Trophoblast cell (in vitro differentiated cells and primary cell): ENCODE data around the gene RAD23A.

Experiments used
- DNase-seq, 2 donors: peaks; one replicate each; pipeline ENCODE4 v3.0.0-alpha.2; 2016
- H2AFZ ChIP-seq: 2 replicates; pipeline ENCODE4 v1.6.1; 2013; ENCODE audit warnings: low read length, moderate library complexity, mild to moderate bottlenecking; ENCODE audit not compliant: insufficient read depth, poor library complexity
- H2AK5ac ChIP-seq: 2 replicates; pipeline ENCODE4 v1.6.1; 2013; ENCODE audit warnings: mild to moderate bottlenecking, low read length
- H2BK120ac ChIP-seq: 2 replicates; pipeline ENCODE4 v1.6.1; 2013; ENCODE audit warnings: low read length, mild to moderate bottlenecking, moderate library complexity; ENCODE audit not compliant: insufficient read depth, poor library complexity
- H2BK12ac ChIP-seq: 2 replicates; pipeline ENCODE4 v1.6.1; 2013; ENCODE audit warnings: mild to moderate bottlenecking, low read length, moderate library complexity
- H2BK5ac ChIP-seq: 2 replicates; pipeline ENCODE4 v1.6.1; 2013; ENCODE audit warnings: low read length, low read depth, moderate library complexity, mild to moderate bottlenecking; ENCODE audit not compliant: poor library complexity
- H3K14ac ChIP-seq: 2 replicates; pipeline ENCODE4 v1.6.1; 2013; ENCODE audit warnings: mild to moderate bottlenecking, low read length
- H3K18ac ChIP-seq: 2 replicates; pipeline ENCODE4 v1.6.1; 2013; ENCODE audit warnings: mild to moderate bottlenecking, low read length
- H3K23ac ChIP-seq: 2 replicates; pipeline ENCODE4 v1.6.1; 2013; ENCODE audit warnings: low read length
- H3K27ac ChIP-seq: 2 replicates; pipeline ENCODE4 v1.5.1; 2013; ENCODE audit warnings: low read depth, mild to moderate bottlenecking, inconsistent platforms, low read length, moderate library complexity
- H3K27me3 ChIP-seq: 2 replicates; pipeline ENCODE4 v1.6.1; 2013; ENCODE audit warnings: inconsistent platforms, mild to moderate bottlenecking, low read length, moderate library complexity; ENCODE audit not compliant: insufficient read depth
- H3K36me3 ChIP-seq, 2 experiments: 1 replicate in 1 of 2; 2 replicates in 1 of 2; pipeline ENCODE4 v1.6.1; 2013; ENCODE audit warnings: low read length in 2 of 2, mild to moderate bottlenecking in 2 of 2, moderate library complexity in 1 of 2; ENCODE audit not compliant: insufficient read depth in 2 of 2, control insufficient read depth in 1 of 2
- H3K4ac ChIP-seq: 2 replicates; pipeline ENCODE4 v1.6.1; 2013; ENCODE audit warnings: low read depth, mild to moderate bottlenecking, low read length, moderate library complexity
- H3K4me1 ChIP-seq, 2 experiments: 1 replicate in 1 of 2; 2 replicates in 1 of 2; pipeline ENCODE4 v1.6.1; 2013; ENCODE audit warnings: low read length in 2 of 2, mild to moderate bottlenecking in 2 of 2, moderate library complexity in 1 of 2; ENCODE audit not compliant: insufficient read depth in 2 of 2, control insufficient read depth in 1 of 2
- H3K4me2 ChIP-seq: 2 replicates; pipeline ENCODE4 v1.6.1; 2013; ENCODE audit warnings: inconsistent platforms, mild to moderate bottlenecking, low read length, moderate library complexity
- H3K4me3 ChIP-seq: 2 replicates; pipeline ENCODE4 v1.5.1; 2013; ENCODE audit warnings: mild to moderate bottlenecking, low read depth, low read length, inconsistent platforms
- H3K79me1 ChIP-seq: one replicate; pipeline ENCODE4 v1.6.1; 2013; ENCODE audit warnings: low read length
- H3K79me2 ChIP-seq: 2 replicates; pipeline ENCODE4 v1.6.1; 2013; ENCODE audit warnings: low read length, mild to moderate bottlenecking; ENCODE audit not compliant: control insufficient read depth, insufficient read depth, poor library complexity
- H3K9ac ChIP-seq: 2 replicates; pipeline ENCODE4 v1.6.1; 2013; ENCODE audit warnings: mild to moderate bottlenecking, low read length
- H3K9me3 ChIP-seq: 2 replicates; pipeline ENCODE4 v1.6.1; 2013; ENCODE audit warnings: low read depth, mild to moderate bottlenecking, control low read depth, inconsistent platforms, low read length; ENCODE audit not compliant: insufficient read depth
- H4K12ac ChIP-seq: 2 replicates; pipeline ENCODE4 v1.6.1; 2013; ENCODE audit warnings: low read depth, mild to moderate bottlenecking, low read length, moderate library complexity
- H4K8ac ChIP-seq: 2 replicates; pipeline ENCODE4 v1.6.1; 2013; ENCODE audit warnings: low read depth, mild to moderate bottlenecking, low read length, moderate library complexity
- H4K91ac ChIP-seq: one replicate; pipeline ENCODE4 v1.6.1; 2013; ENCODE audit warnings: low read depth, mild to moderate bottlenecking, low read length, moderate library complexity
- WGBS: extraction: QIAGEN DNeasy Blood & Tissue Kit; methylation state at CpG from one replicate; pipeline ENCODE4 v1.1.7; 2013; ENCODE audit warnings: missing lambda C conversion rate; ENCODE audit not compliant: insufficient read length, insufficient coverage; ENCODE audit errors: extremely low coverage; 5-methylcytosine and 5-hydroxymethylcytosine counted together

Gene RAD23A

DNA sequence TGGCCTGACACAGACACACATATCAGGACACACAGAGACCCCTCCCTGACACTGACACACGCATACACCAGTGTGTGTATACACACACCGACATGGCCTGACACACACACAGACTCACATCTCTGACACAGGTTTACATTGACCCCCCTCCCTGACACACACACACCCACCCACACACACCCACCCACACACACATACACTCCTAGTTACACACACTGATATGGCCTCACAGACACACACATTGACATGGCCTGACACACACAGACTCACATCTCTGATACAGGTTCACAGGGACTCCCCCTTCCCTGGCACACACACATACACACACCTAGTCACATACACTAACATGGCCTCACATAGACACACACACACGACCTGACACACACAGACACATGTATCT is 45.2 kb downstream of the RAD23A start:
- Histone ChIP-seq H3K4ac (no peak overlapping the region), H2AFZ (no peak overlapping the region), H3K36me3 (no peaks in the 10 kb centered on the region), H2BK120ac (no peak overlapping the region), H2AK5ac (no peak overlapping the region), H3K79me2 (no peaks in the 10 kb centered on the region), H3K27ac (no peak overlapping the region), H3K9ac (no peak overlapping the region), H3K14ac (no peak overlapping the region), H2BK5ac (no peak overlapping the region), H3K27me3 (peaks cover 30% of the 10 kb centered on the region), H3K18ac (no peak overlapping the region), H3K4me2 (no peak overlapping the region), H3K9me3 (peaks cover 24% of the 10 kb centered on the region), H2BK12ac (no peak overlapping the region), H4K12ac (no peak overlapping the region), H4K91ac (no peak overlapping the region), H3K4me3 (peak overlapping the region; percentile 27), H3K79me1 (no peaks in the 10 kb centered on the region), H3K23ac (no peak overlapping the region), H4K8ac (no peak overlapping the region), H3K4me1 (peaks cover 0 to 3% of the 10 kb centered on the region in 2 experiments)
- DNase-seq, result no peak
- no CpG with 5 or more reads among the region's 3 CpGs for WGBS

GRCh38 chr19:12991296-12991695 is 45.6 kb downstream of the RAD23A start:
- no CpG with 5 or more reads among the region's 5 CpGs for WGBS
- no peak overlapping the region for H4K91ac ChIP-seq

GRCh38 chr19:12992729-12993128 is 47.1 kb downstream of the RAD23A start:
- peaks cover 0 to 6% of the 10 kb centered on the region in 2 experiments for H3K4me1 ChIP-seq
- no peak overlapping the region for H3K4ac ChIP-seq
- peaks cover 33% of the 10 kb centered on the region for H3K9me3 ChIP-seq
- no peak overlapping the region for H2BK5ac ChIP-seq
- H2BK12ac ChIP-seq, result no peak overlapping the region
- H3K27me3 ChIP-seq, result peaks cover 43% of the 10 kb centered on the region
- no peak overlapping the region for H3K9ac ChIP-seq
- DNase-seq, result no peak
- no peak overlapping the region for H3K14ac ChIP-seq
- H3K18ac ChIP-seq, result no peak overlapping the region
- WGBS, result no CpG with 5 or more reads among the region's 11 CpGs
- no peaks in the 10 kb centered on the region for H3K79me2 ChIP-seq
- no peak overlapping the region for H3K27ac ChIP-seq
- H4K91ac ChIP-seq, result no peak overlapping the region
- H2BK120ac ChIP-seq, result no peak overlapping the region
- H4K8ac ChIP-seq, result no peak overlapping the region
- no peak overlapping the region for H2AFZ ChIP-seq
- no peak overlapping the region for H3K23ac ChIP-seq
- H3K79me1 ChIP-seq, result no peaks in the 10 kb centered on the region
- H3K4me2 ChIP-seq, result no peak overlapping the region
- no peaks in the 10 kb centered on the region for H3K36me3 ChIP-seq
- no peak overlapping the region for H2AK5ac ChIP-seq
- no peak overlapping the region for H3K4me3 ChIP-seq
- no peak overlapping the region for H4K12ac ChIP-seq

More at GRCh38 chr19:12991296-12991695, 45.6 kb downstream of the RAD23A start:
- Histone ChIP-seq H3K4me2 (no peak overlapping the region), H2AK5ac (no peak overlapping the region), H4K8ac (no peak overlapping the region), H3K27ac (no peak overlapping the region), H2BK12ac (no peak overlapping the region), H3K14ac (no peak overlapping the region), H3K23ac (no peak overlapping the region), H3K4me3 (no peak overlapping the region), H2AFZ (no peak overlapping the region), H3K4me1 (peaks cover 0 to 6% of the 10 kb centered on the region in 2 experiments), H3K9ac (no peak overlapping the region), H4K12ac (no peak overlapping the region), H3K36me3 (no peaks in the 10 kb centered on the region), H3K27me3 (peaks cover 35% of the 10 kb centered on the region), H2BK5ac (no peak overlapping the region), H3K18ac (no peak overlapping the region), H2BK120ac (no peak overlapping the region), H3K4ac (no peak overlapping the region), H3K79me1 (no peaks in the 10 kb centered on the region), H3K79me2 (no peaks in the 10 kb centered on the region), H3K9me3 (peaks cover 26% of the 10 kb centered on the region)
- DNase-seq, result no peak

DNA sequence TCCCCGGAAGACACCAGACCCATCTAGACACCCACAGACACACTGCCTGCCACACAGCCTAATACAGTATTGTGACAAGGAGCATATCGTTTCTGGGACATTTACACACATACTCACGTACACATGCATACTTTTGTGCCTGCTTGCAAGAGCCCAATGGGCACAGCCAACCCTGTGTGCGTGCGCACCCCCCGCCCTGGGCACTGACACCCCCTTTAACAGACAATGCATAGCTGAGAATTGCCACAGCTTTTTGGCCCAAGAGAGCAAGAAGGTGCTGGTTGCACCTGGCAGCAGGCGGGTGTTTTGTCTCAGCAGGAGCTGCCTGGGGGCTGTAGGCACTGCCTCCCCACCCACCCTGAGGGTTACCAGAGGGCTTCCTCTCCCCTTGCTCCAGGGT is 47.9 kb downstream of the RAD23A start:
- H2BK5ac ChIP-seq, result no peak overlapping the region
- H4K91ac ChIP-seq, result no peak overlapping the region
- no peak overlapping the region for H3K23ac ChIP-seq
- H3K18ac ChIP-seq, result no peak overlapping the region
- no peak overlapping the region for H4K12ac ChIP-seq
- H3K9ac ChIP-seq, result no peak overlapping the region
- no peak for DNase-seq
- peaks cover 0 to 6% of the 10 kb centered on the region in 2 experiments for H3K4me1 ChIP-seq
- no peak overlapping the region for H3K14ac ChIP-seq
- peak overlapping the region; percentile 12 for H3K4me3 ChIP-seq
- peaks cover 31% of the 10 kb centered on the region for H3K9me3 ChIP-seq
- peaks cover 47% of the 10 kb centered on the region for H3K27me3 ChIP-seq
- H4K8ac ChIP-seq, result no peak overlapping the region
- no peaks in the 10 kb centered on the region for H3K36me3 ChIP-seq
- H3K4me2 ChIP-seq, result no peak overlapping the region
- no peak overlapping the region for H2BK120ac ChIP-seq
- H3K4ac ChIP-seq, result no peak overlapping the region
- H2AK5ac ChIP-seq, result no peak overlapping the region
- H2BK12ac ChIP-seq, result no peak overlapping the region
- H2AFZ ChIP-seq, result no peak overlapping the region
- H3K79me1 ChIP-seq, result no peaks in the 10 kb centered on the region
- no peaks in the 10 kb centered on the region for H3K79me2 ChIP-seq
- no CpG with 5 or more reads among the region's 7 CpGs for WGBS
- no peak overlapping the region for H3K27ac ChIP-seq
